ENCODE measurements around the gene PDCL2.
A peak's percentile ranks its signal among the peaks of the same experiment; 100 is the strongest.

DNA sequence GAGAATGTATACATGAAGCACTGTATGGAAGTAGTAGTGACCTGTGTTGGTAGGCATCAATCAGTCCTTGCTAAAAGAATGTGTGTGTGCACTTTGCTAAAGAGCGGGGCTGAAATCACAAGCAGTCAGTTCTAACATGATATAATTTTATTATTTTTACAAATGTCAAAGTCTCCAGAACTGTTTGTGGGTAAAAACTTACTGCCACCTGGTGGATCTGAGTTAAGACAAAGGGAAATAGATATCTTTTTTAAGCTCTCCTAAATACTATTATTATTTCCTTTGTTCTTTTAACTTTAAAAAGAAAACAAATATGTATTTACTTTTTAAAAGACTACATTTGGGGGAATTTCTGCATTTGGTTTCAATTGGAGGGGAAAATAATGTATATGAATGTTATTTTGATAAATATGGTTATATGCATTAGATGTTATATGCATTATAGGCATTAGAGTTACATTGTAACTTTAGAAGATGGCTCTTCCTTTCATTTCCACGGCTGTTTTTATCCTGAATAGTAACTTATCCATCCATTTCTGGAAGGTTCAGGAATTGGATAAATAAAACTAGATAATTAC is 37.5 kb downstream of the PDCL2 start:
- TF ChIP-seq, protein P1, sequence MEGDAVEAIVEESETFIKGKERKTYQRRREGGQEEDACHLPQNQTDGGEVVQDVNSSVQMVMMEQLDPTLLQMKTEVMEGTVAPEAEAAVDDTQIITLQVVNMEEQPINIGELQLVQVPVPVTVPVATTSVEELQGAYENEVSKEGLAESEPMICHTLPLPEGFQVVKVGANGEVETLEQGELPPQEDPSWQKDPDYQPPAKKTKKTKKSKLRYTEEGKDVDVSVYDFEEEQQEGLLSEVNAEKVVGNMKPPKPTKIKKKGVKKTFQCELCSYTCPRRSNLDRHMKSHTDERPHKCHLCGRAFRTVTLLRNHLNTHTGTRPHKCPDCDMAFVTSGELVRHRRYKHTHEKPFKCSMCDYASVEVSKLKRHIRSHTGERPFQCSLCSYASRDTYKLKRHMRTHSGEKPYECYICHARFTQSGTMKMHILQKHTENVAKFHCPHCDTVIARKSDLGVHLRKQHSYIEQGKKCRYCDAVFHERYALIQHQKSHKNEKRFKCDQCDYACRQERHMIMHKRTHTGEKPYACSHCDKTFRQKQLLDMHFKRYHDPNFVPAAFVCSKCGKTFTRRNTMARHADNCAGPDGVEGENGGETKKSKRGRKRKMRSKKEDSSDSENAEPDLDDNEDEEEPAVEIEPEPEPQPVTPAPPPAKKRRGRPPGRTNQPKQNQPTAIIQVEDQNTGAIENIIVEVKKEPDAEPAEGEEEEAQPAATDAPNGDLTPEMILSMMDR (IDR thresholded peaks at IDR 0.05) = peak; percentile 16 to 21
- TF ChIP-seq POLR2A (IDR thresholded peaks at IDR 0.05) = no peak
- TF ChIP-seq EP300 (IDR thresholded peaks at IDR 0.05) = no peak

All from suprapubic skin (tissue), 3 donors.